GM10248 (cell line): Measurements from ENCODE around the gene PJA2.
"Not testable (repeated sequence)": the region's sequence is repeated elsewhere in the genome, so short reads cannot be mapped to it uniquely, and the experiment has no call there.

Source experiments
- CTCF ChIA-PET: fragments of 300-600 bp; sonication (Branson Sonifier 250); formaldehyde crosslinking; extraction: SDS; loops from one replicate; lab custom pipeline; 2021; ENCODE audit warnings: antibody characterized with exemption; lab: Yijun Ruan, JAX
- POLR2A ChIA-PET: fragments of 350-650 bp; sonication (Branson Sonifier 250); formaldehyde crosslinking; extraction: SDS; loops from one replicate; lab custom pipeline; 2020; ENCODE audit warnings: antibody characterized with exemption; lab: Yijun Ruan, JAX
- DNase-seq: peaks from one replicate; pipeline ENCODE4 v3.0.0; 2012; ENCODE audit errors: extremely low spot score
- CTCF ChIP-seq: IDR thresholded peaks from 2 replicates; pipeline ENCODE4 v1.5.1; 2012; ENCODE audit warnings: mild to moderate bottlenecking, low read depth; ENCODE audit errors: extremely low read depth, missing control alignments, control extremely low read depth

PJA2 gene

GRCh38 chr5:109418712-109419352 lies 9.1 kb upstream of the PJA2 start:
- CTCF ChIA-PET = interaction anchor here (0.7 to 2.0 kb wide), 3 partner anchors 20 to 777 kb away, joined by 3 to 6 read pairs (median 3); no protein-coding TSS in a partner anchor
- POLR2A ChIA-PET = no interaction called here
- no peak for TF ChIP-seq CTCF
- no peak for DNase-seq

DNA sequence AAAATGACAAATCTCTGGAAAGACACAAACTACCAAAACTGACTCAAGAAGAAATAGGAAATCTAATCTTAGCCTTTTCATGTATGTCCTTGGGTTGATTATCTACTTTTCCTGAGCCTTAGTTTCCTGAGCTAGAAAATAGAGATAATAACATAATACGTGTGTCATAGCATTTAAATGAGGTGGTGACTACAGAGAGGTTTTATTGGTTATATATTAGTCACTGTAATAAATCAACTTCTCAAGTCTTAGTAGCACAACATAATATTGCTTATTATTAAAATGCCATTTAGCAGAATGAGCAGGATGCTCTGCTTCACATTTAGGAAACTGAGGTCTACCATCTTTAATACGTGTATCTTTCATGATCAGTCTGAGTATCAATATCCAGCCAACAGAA lies 7.1 kb upstream of the PJA2 start:
- DNase-seq = no peak
- POLR2A ChIA-PET = no interaction called here
- CTCF ChIA-PET = interaction anchor here (2.0 kb wide), 1 partner anchor 775 kb away, joined by 6 read pairs; no protein-coding TSS in a partner anchor
- TF ChIP-seq CTCF = no peak

DNA sequence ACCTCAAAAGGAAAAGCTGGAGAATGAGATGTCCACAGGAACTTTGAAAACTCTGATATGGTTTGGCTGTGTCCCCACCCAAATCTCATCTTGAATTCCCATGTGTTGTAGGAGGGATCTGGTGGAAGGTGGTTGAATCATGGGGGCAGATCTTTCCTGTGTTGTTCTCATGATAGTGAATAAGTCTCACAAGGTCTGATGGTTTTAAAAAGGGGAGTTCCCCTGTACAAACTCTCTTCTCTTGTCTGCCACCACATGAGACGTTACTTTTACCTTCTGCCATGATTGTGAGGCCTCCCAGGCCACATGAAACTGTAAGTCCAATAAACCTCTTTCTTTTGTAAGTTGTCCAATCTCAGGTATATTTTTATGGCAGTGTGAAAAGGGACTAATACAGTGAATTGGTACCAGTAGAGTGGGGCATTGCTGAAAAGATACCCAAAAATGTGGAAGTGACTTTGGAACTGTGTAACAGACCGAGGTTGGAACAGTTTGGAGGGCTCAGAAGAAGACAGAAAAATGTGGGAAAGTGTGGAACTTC lies 4.2 kb upstream of the PJA2 start:
- DNase-seq, POLR2A ChIA-PET: not testable (repeated sequence)
- CTCF ChIA-PET = interaction anchor here (1.1 to 1.2 kb wide), 4 partner anchors 9 to 443 kb away, joined by 3 to 4 read pairs (median 4); no protein-coding TSS in a partner anchor

- TF ChIP-seq CTCF = no peak
- DNase-seq = no peak
- ChIA-PET CTCF (interaction anchor here (0.8 to 1.4 kb wide), 7 partner anchors 9 to 734 kb away, joined by 3 to 5 read pairs (median 4); no protein-coding TSS in a partner anchor), POLR2A (no interaction called here)
These were observed 3.7 kb upstream of the PJA2 start for GRCh38 chr5:109413458-109413857.

DNA sequence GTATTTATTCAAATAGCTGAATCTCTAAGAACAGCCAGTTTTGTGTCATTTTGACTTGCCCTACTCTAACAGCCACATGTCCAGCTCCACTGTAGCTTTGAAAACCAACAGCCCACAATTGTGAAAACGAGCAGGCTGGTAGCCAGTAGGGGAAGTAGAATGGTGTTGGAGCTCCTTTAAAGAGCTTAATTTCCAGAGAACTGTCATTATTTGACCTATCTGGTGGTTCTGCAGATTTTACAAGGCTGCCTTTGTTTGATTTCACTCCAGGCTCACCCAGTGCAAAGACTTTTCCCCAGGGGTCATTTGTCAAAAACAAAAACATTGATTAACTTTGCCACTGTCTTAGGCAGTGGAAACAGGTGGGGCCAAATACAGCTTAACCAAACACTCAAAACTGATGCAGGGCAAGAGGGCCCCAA lies 3.2 kb upstream of the PJA2 start:
- TF ChIP-seq CTCF = no peak
- ChIA-PET POLR2A (no interaction called here), CTCF (interaction anchor here (0.7 to 1.4 kb wide), 8 partner anchors 10 to 771 kb away, joined by 3 to 5 read pairs (median 4); no protein-coding TSS in a partner anchor)
- DNase-seq = no peak

GRCh38 chr5:109411627-109412026 lies 1.9 kb upstream of the PJA2 start:
- CTCF ChIA-PET = interaction anchor here (1.2 to 2.2 kb wide), 2 partner anchors 12 to 41 kb away, joined by 3 to 6 read pairs; no protein-coding TSS in a partner anchor
- DNase-seq = no peak
- POLR2A ChIA-PET = no interaction called here
- no peak for TF ChIP-seq CTCF

DNA sequence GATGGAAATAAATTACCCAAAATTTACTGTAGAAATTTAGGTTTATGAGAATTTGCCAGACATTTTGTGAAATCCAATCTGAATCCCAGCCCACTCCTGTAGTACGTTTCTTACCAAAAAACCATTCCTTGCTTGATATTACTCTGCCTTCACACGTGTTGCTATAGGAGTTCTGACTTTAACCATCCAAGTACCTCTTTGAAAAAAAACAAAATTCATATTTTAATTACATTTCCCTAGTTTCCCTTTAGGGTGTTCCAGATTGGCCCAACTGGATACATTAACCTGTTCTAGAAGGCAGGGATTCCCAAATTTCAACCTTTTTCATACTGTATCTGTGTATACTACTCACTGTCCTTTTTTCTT lies 1.4 kb upstream of the PJA2 start:
- CTCF ChIA-PET = interaction anchor here (2.2 kb wide), 1 partner anchor 11 kb away, joined by 6 read pairs; no protein-coding TSS in a partner anchor
- POLR2A ChIA-PET = no interaction called here
- DNase-seq = no peak
- no peak for TF ChIP-seq CTCF
